GM19099 (cell line): ENCODE data around the gene PIGL.

Source experiments
- POLR2A ChIP-seq: IDR thresholded peaks from 3 replicates; pipeline ENCODE4 v1.6.1; 2011; ENCODE audit warnings: low read depth; ENCODE audit not compliant: insufficient read length; ENCODE audit errors: extremely low read depth

The PIGL gene

DNA sequence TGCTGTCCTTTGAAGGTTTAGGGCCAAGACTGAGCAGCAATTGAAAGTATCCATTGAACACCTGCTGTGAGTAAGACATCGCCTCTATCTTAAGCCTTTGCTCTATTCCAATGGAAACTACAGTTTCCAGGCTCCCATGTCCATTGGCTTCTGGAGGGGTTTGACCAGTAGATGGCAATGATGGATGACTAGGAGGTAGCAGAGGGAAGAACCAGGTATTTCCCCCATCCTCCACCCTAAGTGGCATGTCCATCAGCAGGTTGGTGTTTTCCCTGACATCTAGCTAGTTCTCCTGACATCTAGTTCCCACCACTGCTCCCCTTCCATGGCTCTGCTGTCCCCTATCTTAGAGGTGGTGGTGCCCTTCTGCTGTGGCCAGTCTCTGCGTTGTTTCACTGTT lies 77.5 kb downstream of the PIGL start:
- no peak for TF ChIP-seq POLR2A

- no peak for TF ChIP-seq POLR2A
These were observed 80.5 kb downstream of the PIGL start for GRCh38 chr17:16297367-16298139.

DNA sequence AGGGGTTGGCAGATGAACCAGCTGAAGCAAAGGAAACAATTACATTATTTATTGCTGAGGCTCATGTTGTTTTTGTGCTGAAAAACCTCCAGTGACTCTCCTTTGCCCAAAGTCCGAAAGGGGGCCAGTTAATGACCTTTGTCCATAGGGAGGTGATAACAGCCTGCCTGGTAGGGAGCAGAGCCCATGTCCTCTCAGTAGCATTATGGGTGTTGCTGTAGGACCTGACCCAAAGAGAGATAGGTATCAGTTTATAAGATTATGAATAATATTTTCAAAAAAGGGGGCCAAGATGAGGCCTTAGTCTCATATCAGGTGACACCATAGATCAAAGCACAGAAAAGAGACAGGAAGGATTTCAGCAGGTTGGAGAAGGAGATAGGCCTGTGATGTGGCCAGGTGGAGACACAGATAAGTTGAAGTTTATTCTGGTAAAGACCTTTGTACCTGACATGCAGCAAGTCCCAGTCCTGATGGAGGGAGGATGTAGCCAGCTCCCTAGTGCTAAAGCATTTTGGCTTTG lies 81.2 kb downstream of the PIGL start:
- TF ChIP-seq POLR2A, result no peak

DNA sequence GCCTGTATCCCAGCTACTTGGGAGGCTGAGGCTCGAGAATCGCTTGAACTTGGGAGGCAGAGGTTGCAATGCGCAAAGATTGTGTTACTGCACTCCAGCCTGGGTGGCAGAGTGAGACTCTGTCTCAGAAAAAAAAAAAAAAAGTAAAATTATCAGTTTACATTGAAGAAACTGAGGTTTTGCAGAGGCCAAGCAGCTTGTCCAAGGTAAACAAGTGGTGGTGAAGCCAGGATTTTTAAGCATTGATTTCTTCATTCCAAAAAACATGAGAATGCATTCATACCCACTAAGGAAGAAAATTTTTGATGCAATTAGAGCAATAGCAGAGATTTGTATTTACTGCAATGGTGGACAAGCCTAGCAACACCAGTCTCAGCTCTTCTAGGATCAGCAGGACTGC lies 83.5 kb downstream of the PIGL start:
- no peak for TF ChIP-seq POLR2A

DNA sequence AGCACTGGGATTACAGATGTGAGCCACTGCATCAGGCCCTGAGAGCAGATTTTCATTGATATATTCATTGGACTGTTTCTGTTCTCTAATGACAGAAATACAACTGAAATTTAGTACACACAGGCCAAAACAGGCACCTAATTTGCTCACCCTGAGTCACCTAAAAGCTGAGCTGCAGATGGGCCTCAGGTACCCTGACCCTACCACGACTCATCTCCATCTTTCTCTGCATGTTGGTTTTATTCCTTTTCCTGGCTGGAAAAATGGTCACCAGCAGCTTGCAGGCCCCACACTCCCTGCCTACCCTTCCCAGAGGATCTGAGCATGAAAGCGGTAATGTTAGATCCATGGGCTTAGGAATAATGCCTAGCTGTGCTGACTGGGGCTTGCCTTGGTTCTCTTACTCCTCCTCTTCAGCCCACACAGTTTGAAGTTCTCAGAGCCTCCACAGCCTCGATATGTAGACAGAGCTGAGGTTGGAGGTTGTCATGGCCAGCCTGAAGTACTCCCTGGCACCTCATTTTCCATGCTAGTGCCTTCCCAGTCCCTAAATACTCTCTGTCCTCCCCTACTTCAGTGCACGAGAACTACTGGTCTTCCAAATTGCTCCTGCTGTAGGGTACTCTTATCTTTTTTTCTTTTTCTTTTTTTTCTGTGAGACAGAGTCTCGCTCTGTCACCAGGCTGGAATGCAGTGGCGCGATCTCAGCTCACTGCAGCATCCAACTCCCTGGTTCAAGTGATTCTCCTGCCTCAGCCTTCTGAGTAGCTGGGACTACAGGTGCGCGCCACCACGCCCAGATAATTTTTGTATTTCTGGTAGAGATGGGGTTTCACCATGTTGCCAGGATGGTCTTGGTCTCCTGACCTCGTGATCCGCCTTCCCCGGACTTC lies 85.2 kb downstream of the PIGL start:
- TF ChIP-seq POLR2A, result no peak

DNA sequence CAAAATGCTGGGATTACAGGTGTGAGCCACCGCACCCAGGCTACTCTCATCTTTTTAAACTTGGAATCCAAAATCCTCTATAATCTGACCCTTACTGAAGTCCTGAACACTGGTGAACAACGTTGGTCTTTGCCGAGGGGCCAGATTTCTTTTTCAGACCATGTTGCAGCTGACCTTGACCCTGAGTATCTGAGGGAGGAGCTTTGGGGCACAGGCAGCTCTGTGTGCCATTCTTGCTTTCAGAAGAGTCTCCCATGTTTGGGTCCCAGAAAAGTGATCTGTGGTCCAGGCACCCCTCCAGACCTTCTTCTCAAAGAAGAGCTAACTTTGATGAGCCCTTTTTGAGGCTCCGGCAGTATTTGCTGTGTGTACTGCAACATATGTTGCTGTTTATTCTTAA lies 85.8 kb downstream of the PIGL start:
- no peak for TF ChIP-seq POLR2A

GRCh38 chr17:16304830-16305229 lies 87.8 kb downstream of the PIGL start:
- TF ChIP-seq POLR2A, result no peak

DNA sequence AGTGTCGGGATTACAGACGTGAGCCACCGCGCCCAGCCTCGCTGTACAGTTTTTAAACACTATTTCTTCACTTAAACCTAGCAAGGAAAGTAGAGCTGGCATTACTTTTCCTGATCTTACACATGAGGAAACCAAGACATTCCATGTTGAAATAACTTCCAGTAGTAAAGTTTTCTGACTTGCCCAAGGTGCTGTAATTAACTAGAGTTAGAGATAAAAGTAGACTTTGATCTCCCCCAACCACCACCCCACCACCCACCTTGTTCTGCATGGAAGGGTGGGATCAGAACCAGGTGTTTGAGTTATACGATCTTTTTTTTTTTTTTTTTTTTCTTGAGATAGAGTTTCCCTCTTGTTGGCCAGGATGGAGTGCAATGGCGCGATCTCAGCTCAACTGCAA lies 89.2 kb downstream of the PIGL start:
- no peak for TF ChIP-seq POLR2A

DNA sequence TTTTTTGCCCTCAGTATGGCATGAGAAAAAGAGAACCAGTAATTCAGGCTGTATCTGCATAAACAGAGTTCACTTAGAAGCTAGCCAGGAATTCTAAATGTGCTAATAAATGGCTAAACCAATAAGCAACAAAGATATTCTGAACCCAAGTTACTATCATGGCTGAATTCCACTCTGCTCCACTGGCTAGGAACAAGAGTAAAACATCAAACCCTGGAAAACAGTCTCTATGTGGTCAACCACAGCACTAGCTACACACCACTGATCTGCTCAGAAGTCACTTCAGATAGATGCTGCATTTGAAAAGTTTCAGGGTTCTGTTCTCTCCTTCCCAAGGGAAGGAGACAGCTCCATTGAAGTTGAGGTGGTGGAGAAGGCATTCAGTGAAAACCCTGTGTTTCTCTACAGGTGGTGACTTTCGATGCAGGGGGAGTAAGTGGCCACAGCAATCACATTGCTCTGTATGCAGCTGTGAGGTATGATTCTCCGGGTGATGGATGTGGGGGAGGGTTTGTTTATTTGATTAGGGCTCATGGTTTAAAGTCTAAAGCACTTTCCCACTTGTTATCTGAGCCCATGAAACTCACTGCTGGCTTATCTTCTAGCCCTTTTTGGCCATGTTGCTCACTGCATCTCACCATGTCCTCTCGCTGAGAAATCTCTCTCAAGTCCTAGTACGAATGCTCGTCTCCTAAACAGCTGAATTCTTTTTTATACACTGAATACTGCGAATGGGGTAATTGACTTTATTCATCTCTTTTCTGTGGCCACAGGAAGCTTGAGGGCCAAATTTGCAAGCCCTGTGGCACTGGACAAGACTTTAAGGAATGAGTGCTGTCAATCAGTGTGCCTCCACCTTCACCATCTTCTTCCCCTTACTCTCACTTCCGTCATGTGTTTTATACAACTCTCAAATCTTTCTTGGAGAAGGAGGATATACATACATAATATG lies 96.4 kb downstream of the PIGL start:
- TF ChIP-seq POLR2A, result no peak

DNA sequence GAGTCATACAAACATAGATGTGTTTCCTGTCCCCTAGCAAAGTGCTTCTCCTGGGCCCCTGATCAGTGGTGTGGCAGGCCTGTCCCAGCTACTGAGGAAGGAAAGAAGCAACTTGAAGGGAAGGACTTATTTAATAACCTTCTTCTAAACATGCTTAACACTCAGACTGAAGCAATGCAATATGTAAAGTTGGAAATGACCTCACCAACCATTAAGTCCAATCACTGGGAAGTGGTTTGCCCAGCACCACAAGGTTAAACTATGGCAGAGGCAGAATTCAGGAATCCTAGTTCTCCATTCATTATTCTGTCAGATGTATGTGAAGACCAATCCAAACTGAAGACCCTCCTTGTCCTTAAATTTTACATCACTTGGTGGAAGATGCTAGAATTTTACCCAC lies 97.2 kb downstream of the PIGL start:
- TF ChIP-seq POLR2A, result no peak

DNA sequence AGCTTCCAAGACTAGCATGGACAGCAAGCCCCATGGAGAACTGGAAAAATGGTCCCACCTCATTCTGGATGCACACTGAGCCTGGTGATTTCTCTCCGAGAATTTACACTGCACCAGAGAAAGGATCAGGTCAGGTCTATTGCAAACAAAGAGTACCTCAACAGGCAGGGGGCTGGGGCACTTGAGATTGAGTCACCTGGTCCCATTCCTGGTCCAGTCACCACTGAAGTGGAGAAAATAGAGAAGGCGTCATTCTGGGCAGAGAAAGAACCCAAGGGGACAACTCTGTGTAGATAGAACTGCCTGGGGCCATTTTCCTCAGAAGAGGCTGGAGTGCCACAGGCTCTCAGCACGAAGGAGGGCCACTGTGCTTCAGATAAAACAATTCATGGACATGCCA lies 97.8 kb downstream of the PIGL start:
- TF ChIP-seq POLR2A, result no peak

GRCh38 chr17:16319969-16320368 lies 103.0 kb downstream of the PIGL start:
- TF ChIP-seq POLR2A, result no peak

DNA sequence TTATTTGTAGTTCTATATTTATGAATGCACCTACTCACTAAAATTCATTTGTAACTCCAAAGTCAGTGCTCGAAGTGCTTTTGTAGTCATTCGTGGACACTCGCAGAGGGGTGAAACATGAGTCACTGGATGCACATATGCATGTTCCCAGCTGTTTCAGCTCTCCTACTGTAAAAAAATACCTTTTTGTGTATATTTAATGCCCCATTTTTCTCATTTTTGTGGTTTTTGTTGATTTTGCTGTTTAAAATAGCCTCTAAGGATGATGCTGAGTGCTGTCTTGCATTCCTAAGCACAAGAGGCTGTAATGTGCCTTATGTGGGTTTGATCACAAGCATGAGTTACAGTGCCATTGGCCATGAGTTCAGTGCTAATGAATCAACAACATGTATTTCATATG lies 105.6 kb downstream of the PIGL start:
- TF ChIP-seq POLR2A, result no peak

DNA sequence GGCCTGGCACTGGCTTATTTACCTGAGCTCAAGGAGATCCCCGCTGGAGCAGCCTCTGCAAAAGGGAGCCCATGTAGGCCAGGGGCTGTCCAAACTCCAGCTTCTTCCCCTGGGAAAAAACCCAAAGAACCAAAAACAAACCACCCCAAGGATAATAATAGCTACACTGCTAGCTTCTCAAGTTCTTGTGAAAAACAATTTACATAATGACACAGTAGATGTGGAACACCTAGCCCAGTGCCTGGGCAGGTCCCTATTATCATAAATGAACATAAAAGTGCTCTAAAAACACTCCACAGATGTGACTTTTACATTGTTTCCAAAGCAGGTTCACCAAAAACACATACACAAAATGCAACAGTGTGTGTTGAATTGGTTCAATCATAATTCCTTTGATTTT lies 109.0 kb downstream of the PIGL start:
- TF ChIP-seq POLR2A, result no peak

DNA sequence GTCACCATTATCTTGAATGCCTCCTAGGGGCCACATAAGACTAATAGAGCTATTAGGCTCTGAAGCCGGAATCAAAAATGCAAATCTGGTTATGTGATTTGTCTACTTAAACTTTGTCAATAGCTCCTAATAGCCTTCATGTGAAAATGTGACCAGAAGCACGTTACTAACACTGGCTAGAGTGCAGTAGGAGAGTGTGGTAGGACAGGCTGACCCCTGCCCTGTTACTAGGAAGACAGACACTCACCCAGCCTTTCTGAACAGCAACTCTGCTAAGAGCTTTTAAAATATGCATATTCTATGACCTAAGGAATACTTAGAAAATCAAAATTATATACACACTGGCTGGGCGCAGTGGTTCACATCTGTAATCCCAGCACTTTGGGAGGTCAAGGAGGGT lies 110.0 kb downstream of the PIGL start:
- TF ChIP-seq POLR2A, result no peak
